ENCODE data around the gene SPDEF. TPM values are rescaled to one million over a fixed set of nuclear protein-coding genes. Genes with fewer than 3 reads are reported as not detected.

The SPDEF gene
- total RNA-seq, 1 donor from 2014 or later = 5.0 TPM

DNA sequence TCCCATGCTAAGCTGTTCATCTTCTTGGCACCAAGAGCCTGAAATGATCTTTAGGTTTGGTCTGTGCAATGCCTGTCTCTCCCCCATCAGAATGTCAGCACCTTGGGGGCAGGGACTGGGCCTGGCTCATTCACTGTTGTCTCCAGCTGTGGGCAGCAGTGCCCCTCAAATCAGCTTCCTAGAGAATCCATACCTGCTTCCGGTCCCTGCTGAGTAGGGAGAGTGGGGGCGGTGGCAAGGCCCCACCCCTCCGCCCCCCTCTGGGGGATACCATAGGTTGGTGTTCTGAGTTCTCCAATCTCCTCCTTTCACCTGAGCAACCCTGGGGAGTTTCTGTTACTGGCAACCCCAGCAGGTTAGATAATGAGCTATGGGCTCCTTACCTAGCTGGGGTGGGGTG is 19.2 kb upstream of the SPDEF start:
- H3K36me3 ChIP-seq (ENCODE audit: control insufficient read depth, insufficient read depth, low read length) = no peaks in the 10 kb centered on the region
- no peak for TF ChIP-seq CTCF (IDR thresholded peaks at IDR 0.05; ENCODE audit: insufficient read depth, low read length, severe bottlenecking)
- FAIRE-seq (no peak), DNase-seq (ENCODE audit: low read depth) (no peak)
- peaks cover 2% of the 10 kb centered on the region for H3K27me3 ChIP-seq (ENCODE audit: control insufficient read depth, insufficient read depth, low read length)
- H3K4me3 ChIP-seq (ENCODE audit: low read depth, low read length) = no peak overlapping the region

DNA sequence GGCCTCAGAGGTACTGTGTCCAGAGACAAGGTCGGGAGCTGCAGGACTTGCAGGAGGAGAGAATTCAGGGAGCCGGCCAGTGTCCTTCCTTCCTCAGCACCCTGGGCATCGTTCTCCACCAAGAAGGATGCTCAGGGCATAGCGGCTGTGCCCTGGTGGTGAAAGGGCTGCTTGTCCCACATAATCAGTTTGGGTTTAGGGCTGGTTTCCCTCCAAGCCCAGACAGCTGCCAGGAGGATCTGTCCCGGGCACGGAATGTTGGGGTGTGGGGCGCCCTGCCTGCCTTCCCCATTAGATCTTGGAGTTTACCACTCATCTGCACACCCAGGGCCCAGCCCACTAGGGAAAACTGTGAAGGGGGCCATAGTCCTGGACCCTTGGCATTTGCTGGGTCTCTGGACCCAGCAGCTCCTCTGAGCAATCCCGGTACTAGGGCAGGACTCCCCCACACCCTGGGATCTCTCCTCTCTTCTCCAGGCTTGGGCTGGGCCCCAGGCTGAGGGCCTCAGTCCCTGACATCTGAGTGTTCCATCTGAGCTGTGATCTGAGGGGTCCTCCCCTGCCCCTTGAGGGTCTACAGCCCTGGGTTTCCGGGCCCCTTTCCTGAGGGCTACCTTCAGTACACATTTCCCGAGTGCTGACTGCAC is 18.6 kb upstream of the SPDEF start:
- DNase-seq (ENCODE audit: low read depth) = no peak
- Histone ChIP-seq H3K36me3 (ENCODE audit: control insufficient read depth, insufficient read depth, low read length) (no peaks in the 10 kb centered on the region), H3K4me3 (ENCODE audit: low read depth, low read length) (no peak overlapping the region), H3K27me3 (ENCODE audit: control insufficient read depth, insufficient read depth, low read length) (peaks cover 2% of the 10 kb centered on the region)
- TF ChIP-seq CTCF (IDR thresholded peaks at IDR 0.05; ENCODE audit: insufficient read depth, low read length, severe bottlenecking) = no peak
- FAIRE-seq = no peak

DNA sequence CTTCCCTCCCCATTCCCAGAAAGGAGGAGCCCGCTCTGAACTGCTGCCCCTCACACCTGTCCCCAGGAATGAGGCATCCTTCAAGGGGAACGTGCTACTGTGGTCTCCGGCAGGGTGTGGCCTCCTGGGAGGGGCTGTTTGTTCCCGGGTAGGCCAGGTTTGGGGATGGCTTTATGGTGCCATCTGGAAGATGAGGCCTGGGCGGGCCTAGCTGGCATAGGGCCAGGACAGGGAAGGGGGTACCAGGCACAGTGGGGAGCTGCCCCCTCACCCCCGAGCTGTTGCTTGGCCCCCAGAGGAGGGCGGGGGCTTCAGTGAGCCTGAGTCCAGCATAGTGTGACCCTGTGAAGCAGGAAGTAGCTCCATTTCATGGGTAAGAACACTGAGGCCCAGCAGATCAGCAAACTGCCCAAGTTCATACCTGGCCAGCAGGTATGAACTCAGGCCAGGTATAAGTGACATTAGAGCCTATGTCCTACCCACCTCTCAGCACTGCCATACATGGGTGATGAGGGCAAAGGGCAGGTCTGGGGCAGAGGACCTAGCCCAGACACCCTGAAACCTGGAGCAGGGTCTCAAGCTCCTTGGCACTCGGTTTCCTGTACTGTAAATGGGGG is 17.5 kb upstream of the SPDEF start:
- no peak overlapping the region for H3K4me3 ChIP-seq (ENCODE audit: low read depth, low read length)
- FAIRE-seq (no peak), DNase-seq (ENCODE audit: low read depth) (no peak)
- no peaks in the 10 kb centered on the region for H3K36me3 ChIP-seq (ENCODE audit: control insufficient read depth, insufficient read depth, low read length)
- TF ChIP-seq CTCF (IDR thresholded peaks at IDR 0.05; ENCODE audit: insufficient read depth, low read length, severe bottlenecking) = no peak
- peaks cover 2% of the 10 kb centered on the region for H3K27me3 ChIP-seq (ENCODE audit: control insufficient read depth, insufficient read depth, low read length)

- TF ChIP-seq CTCF (IDR thresholded peaks at IDR 0.05; ENCODE audit: insufficient read depth, low read length, severe bottlenecking) = no peak
- FAIRE-seq (no peak), DNase-seq (ENCODE audit: low read depth) (no peak)
- H3K4me3 ChIP-seq (ENCODE audit: low read depth, low read length) = no peak overlapping the region
- peaks cover 2% of the 10 kb centered on the region for H3K27me3 ChIP-seq (ENCODE audit: control insufficient read depth, insufficient read depth, low read length)
- no peaks in the 10 kb centered on the region for H3K36me3 ChIP-seq (ENCODE audit: control insufficient read depth, insufficient read depth, low read length)
Observed at GRCh38 chr6:34572585-34572984, 16.5 kb upstream of the SPDEF start.

DNA sequence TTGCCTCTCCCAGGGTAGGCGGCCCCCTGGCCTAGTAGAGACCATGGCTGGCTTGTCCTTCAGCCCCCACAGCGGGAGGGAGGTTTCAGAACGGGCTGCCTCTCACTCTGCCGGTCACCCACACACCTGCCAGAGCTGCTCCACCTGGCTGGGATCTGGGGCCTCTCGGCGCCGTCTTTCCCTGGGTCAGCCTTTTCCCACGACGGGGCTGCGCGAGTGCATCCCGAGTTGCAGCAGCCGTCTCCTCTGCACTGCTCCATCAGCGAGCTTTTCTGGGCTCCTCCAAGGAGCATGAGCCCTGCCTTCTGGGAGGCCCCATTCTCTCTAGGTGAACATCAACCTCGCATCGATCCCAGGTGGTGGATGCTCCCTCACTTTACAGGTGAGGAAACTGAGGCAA is 15.9 kb upstream of the SPDEF start:
- H3K36me3 ChIP-seq (ENCODE audit: control insufficient read depth, insufficient read depth, low read length) = no peaks in the 10 kb centered on the region

More for the DNA sequence above, 15.9 kb upstream of the SPDEF start:
- H3K4me3 ChIP-seq (ENCODE audit: low read depth, low read length) = no peak overlapping the region
- DNase-seq (ENCODE audit: low read depth) (no peak), FAIRE-seq (no peak)
- H3K27me3 ChIP-seq (ENCODE audit: control insufficient read depth, insufficient read depth, low read length) = peaks cover 2% of the 10 kb centered on the region
- TF ChIP-seq CTCF (IDR thresholded peaks at IDR 0.05; ENCODE audit: insufficient read depth, low read length, severe bottlenecking) = no peak

All from bronchial epithelial cell (primary cell).